CD8-positive, alpha-beta memory T cell (primary cell): ENCODE results near the gene LMO7. TPM values are rescaled to one million over a fixed set of nuclear protein-coding genes. Genes with fewer than 3 reads are reported as not detected.
"Not testable (repeated sequence)": the region's sequence is repeated elsewhere in the genome, so short reads cannot be mapped to it uniquely, and the experiment has no call there.

ENCODE experiments used
- CTCF ChIA-PET: fragments of 350-600 bp; sonication (Branson Sonifier 250); formaldehyde crosslinking; loops from one replicate; lab custom pipeline; 2021; ENCODE audit warnings: antibody characterized with exemption; lab: Charles Lee
- POLR2A ChIA-PET: fragments of 350-600 bp; sonication (Branson Sonifier 250); formaldehyde crosslinking; loops from one replicate; lab custom pipeline; 2021; ENCODE audit warnings: antibody characterized with exemption; lab: Charles Lee
- DNase-seq, 5 donors: peaks; one replicate each; pipeline versions ENCODE4 v3.0.0 to v3.0.0-alpha.2; 2020 to 2022; ENCODE audit warnings: mixed read lengths in 1 of 5
- H3K27ac ChIP-seq: one replicate; pipeline ENCODE4 v1.7.0; 2013; ENCODE audit warnings: low read depth, mild to moderate bottlenecking, low read length, moderate library complexity
- H3K27me3 ChIP-seq: 2 replicates; pipeline ENCODE4 v1.7.0; 2013; ENCODE audit warnings: low read length, mild to moderate bottlenecking; ENCODE audit not compliant: insufficient read depth, poor library complexity, severe bottlenecking
- H3K36me3 ChIP-seq: 2 replicates; pipeline ENCODE4 v1.7.0; 2013; ENCODE audit warnings: mild to moderate bottlenecking, low read length, moderate library complexity; ENCODE audit not compliant: insufficient read depth
- H3K4me1 ChIP-seq: 2 replicates; pipeline ENCODE4 v1.7.0; 2013; ENCODE audit warnings: mild to moderate bottlenecking, low read length, moderate library complexity; ENCODE audit not compliant: insufficient read depth
- H3K4me3 ChIP-seq: 2 replicates; pipeline ENCODE4 v1.7.0; 2013; ENCODE audit warnings: mild to moderate bottlenecking, low read length
- H3K9me3 ChIP-seq: 2 replicates; pipeline ENCODE4 v1.7.0; 2013; ENCODE audit warnings: mild to moderate bottlenecking, low read length
- H3K27ac Mint-ChIP-seq, 8 donors: one replicate each; pipeline ENCODE4 v1.8.0; 2020 to 2021; ENCODE audit warnings: mixed read lengths in 8 of 8, mild to moderate bottlenecking in 6 of 8, inconsistent platforms in 3 of 8, moderate library complexity in 3 of 8
- H3K27me3 Mint-ChIP-seq, 2 donors: one replicate each; pipeline ENCODE4 v1.8.0; 2020 to 2021; ENCODE audit warnings: mixed read lengths in 2 of 2, mild to moderate bottlenecking in 1 of 2, moderate library complexity in 1 of 2
- H3K36me3 Mint-ChIP-seq, 3 donors: one replicate each; pipeline ENCODE4 v1.8.0; 2020 to 2021; ENCODE audit warnings: mixed read lengths in 3 of 3, inconsistent platforms in 1 of 3, mild to moderate bottlenecking in 1 of 3
- H3K4me1 Mint-ChIP-seq, 3 donors: one replicate each; pipeline ENCODE4 v1.8.0; 2020 to 2021; ENCODE audit warnings: mixed read lengths in 3 of 3, inconsistent platforms in 1 of 3, mild to moderate bottlenecking in 1 of 3
- H3K4me3 Mint-ChIP-seq, 7 donors: one replicate each; pipeline ENCODE4 v1.8.0; 2020 to 2021; ENCODE audit warnings: mixed read lengths in 7 of 7, mild to moderate bottlenecking in 6 of 7, moderate library complexity in 4 of 7, inconsistent platforms in 2 of 7
- H3K9me3 Mint-ChIP-seq, 5 donors: one replicate each; pipeline ENCODE4 v1.8.0; 2020 to 2022; ENCODE audit warnings: mixed read lengths in 5 of 5, mild to moderate bottlenecking in 3 of 5, moderate library complexity in 2 of 5, inconsistent platforms in 1 of 5
- polyA plus RNA-seq: library from polyadenylated mRNA; unstranded; fragments of 300-500 nt; fragmentation: Illumina TruSeq; gene quantifications from one replicate; pipeline ENCODE4 v1.2.3, GENCODE V29; 2021
- total RNA-seq, 2 experiments: library from RNA; stranded (reverse); gene quantifications; one replicate each; pipeline ENCODE4 v1.2.3, GENCODE V29; 2021

LMO7 gene
- total and polyA plus RNA-seq, 3 experiments from 2014 or later, result 4.6 to 4.9 (median 4.7) TPM

GRCh38 chr13:75733113-75733512 is 97.0 kb downstream of the LMO7 start:
- H3K36me3 ChIP-seq, H3K27me3 ChIP-seq, H3K27me3 Mint-ChIP-seq, H3K27ac ChIP-seq, H3K4me1 ChIP-seq, CTCF ChIA-PET, DNase-seq, H3K4me3 Mint-ChIP-seq, H3K4me1 Mint-ChIP-seq, H3K4me3 ChIP-seq, H3K9me3 ChIP-seq, H3K27ac Mint-ChIP-seq, POLR2A ChIA-PET: not testable (repeated sequence)
- Mint-ChIP-seq H3K9me3 (peaks cover 0 to 21% (median 7%) of the 10 kb centered on the region in 5 donors), H3K36me3 (peaks cover 6 to 36% (median 9%) of the 10 kb centered on the region in 3 donors)

- ChIA-PET POLR2A (interaction anchor here (0.7 kb wide), 1 partner anchor 13 kb away, joined by 4 read pairs; no protein-coding TSS in a partner anchor), CTCF (interaction anchor here (1.6 kb wide), 1 partner anchor 40 kb away, joined by 4 read pairs; no protein-coding TSS in a partner anchor)
- DNase-seq, result no peak
- Mint-ChIP-seq H3K27ac (peak overlapping the region in 1 of 8 donors; percentile 57), H3K4me3 (no peak overlapping the region), H3K27me3 (no peaks in the 10 kb centered on the region), H3K9me3 (peaks cover 0 to 19% (median 7%) of the 10 kb centered on the region in 5 donors), H3K36me3 (peaks cover 9 to 50% (median 9%) of the 10 kb centered on the region in 3 donors), H3K4me1 (no peaks in the 10 kb centered on the region)
- H3K27me3 ChIP-seq, result no peaks in the 10 kb centered on the region
- no peak overlapping the region for H3K4me3 ChIP-seq
- H3K4me1 ChIP-seq, result no peaks in the 10 kb centered on the region
- no peaks in the 10 kb centered on the region for H3K36me3 ChIP-seq
- no peak overlapping the region for H3K27ac ChIP-seq
- no peaks in the 10 kb centered on the region for H3K9me3 ChIP-seq
Measured at GRCh38 chr13:75736173-75736572, 100.0 kb downstream of the LMO7 start.

GRCh38 chr13:75738841-75739240 is 102.7 kb downstream of the LMO7 start:
- Histone ChIP-seq H3K4me3 (no peak overlapping the region), H3K27me3 (no peaks in the 10 kb centered on the region), H3K27ac (no peak overlapping the region), H3K36me3 (no peaks in the 10 kb centered on the region), H3K4me1 (no peaks in the 10 kb centered on the region), H3K9me3 (no peaks in the 10 kb centered on the region)
- ChIA-PET CTCF (no interaction called here), POLR2A (no interaction called here)
- DNase-seq, result no peak
- Mint-ChIP-seq H3K4me3 (no peak overlapping the region), H3K27ac (no peak overlapping the region), H3K4me1 (no peaks in the 10 kb centered on the region), H3K27me3 (no peaks in the 10 kb centered on the region), H3K36me3 (peaks cover 4 to 52% (median 8%) of the 10 kb centered on the region in 3 donors), H3K9me3 (peaks cover 0 to 9% (median 3%) of the 10 kb centered on the region in 5 donors)

- H3K27ac Mint-ChIP-seq, result peak overlapping the region in 1 of 8 donors; percentile 60
- H3K4me3 Mint-ChIP-seq, result no peak overlapping the region
- peaks cover 0 to 7% (median 2%) of the 10 kb centered on the region in 5 donors for H3K9me3 Mint-ChIP-seq
- no peak overlapping the region for H3K27ac ChIP-seq
- no peak for DNase-seq
- H3K27me3 ChIP-seq, result no peaks in the 10 kb centered on the region
- no peak overlapping the region for H3K4me3 ChIP-seq
- POLR2A ChIA-PET, result no interaction called here
- peaks cover 2 to 50% (median 6%) of the 10 kb centered on the region in 3 donors for H3K36me3 Mint-ChIP-seq
- no peaks in the 10 kb centered on the region for H3K4me1 Mint-ChIP-seq
- no peaks in the 10 kb centered on the region for H3K4me1 ChIP-seq
- H3K36me3 ChIP-seq, result no peaks in the 10 kb centered on the region
- H3K9me3 ChIP-seq, result no peaks in the 10 kb centered on the region
- H3K27me3 Mint-ChIP-seq, result no peaks in the 10 kb centered on the region
- CTCF ChIA-PET, result no interaction called here
Measured at GRCh38 chr13:75739244-75739868, 103.2 kb downstream of the LMO7 start.

- DNase-seq, result no peak
- CTCF ChIA-PET, result no interaction called here
- Histone ChIP-seq H3K4me3 (no peak overlapping the region), H3K9me3 (no peaks in the 10 kb centered on the region), H3K4me1 (no peaks in the 10 kb centered on the region), H3K27ac (no peak overlapping the region), H3K36me3 (no peaks in the 10 kb centered on the region), H3K27me3 (no peaks in the 10 kb centered on the region)
- POLR2A ChIA-PET, result no interaction called here
- Mint-ChIP-seq H3K27ac (no peak overlapping the region), H3K9me3 (peaks cover 0 to 7% (median 2%) of the 10 kb centered on the region in 5 donors), H3K4me3 (no peak overlapping the region), H3K4me1 (no peaks in the 10 kb centered on the region), H3K27me3 (no peaks in the 10 kb centered on the region), H3K36me3 (peaks cover 2 to 50% (median 6%) of the 10 kb centered on the region in 3 donors)
Measured at GRCh38 chr13:75740031-75740430, 103.9 kb downstream of the LMO7 start.

- H3K9me3 Mint-ChIP-seq, H3K36me3 ChIP-seq, POLR2A ChIA-PET, H3K4me1 Mint-ChIP-seq, H3K4me3 Mint-ChIP-seq, H3K4me1 ChIP-seq, DNase-seq, H3K9me3 ChIP-seq, H3K4me3 ChIP-seq, H3K27me3 Mint-ChIP-seq, H3K27ac ChIP-seq, H3K27ac Mint-ChIP-seq, H3K27me3 ChIP-seq, CTCF ChIA-PET: not testable (repeated sequence)
- H3K36me3 Mint-ChIP-seq, result peaks cover 0 to 37% (median 6%) of the 10 kb centered on the region in 3 donors
Measured at GRCh38 chr13:75743072-75743471, 106.9 kb downstream of the LMO7 start.

- ChIA-PET POLR2A (no interaction called here), CTCF (no interaction called here)
- no peaks in the 10 kb centered on the region for H3K4me1 Mint-ChIP-seq
- Histone ChIP-seq H3K9me3 (no peaks in the 10 kb centered on the region), H3K27ac (no peak overlapping the region), H3K27me3 (no peaks in the 10 kb centered on the region), H3K36me3 (no peaks in the 10 kb centered on the region), H3K4me1 (no peaks in the 10 kb centered on the region), H3K4me3 (no peak overlapping the region)
- H3K4me3 Mint-ChIP-seq, result no peak overlapping the region
- H3K27me3 Mint-ChIP-seq, result no peaks in the 10 kb centered on the region
- no peak overlapping the region for H3K27ac Mint-ChIP-seq
- no peak for DNase-seq
- H3K36me3 Mint-ChIP-seq, result peaks cover 0 to 26% (median 6%) of the 10 kb centered on the region in 3 donors
- H3K9me3 Mint-ChIP-seq, result peaks cover 0 to 9% (median 2%) of the 10 kb centered on the region in 5 donors
Measured at GRCh38 chr13:75744127-75744526, 108.0 kb downstream of the LMO7 start.

- no peak for DNase-seq
- H3K36me3 ChIP-seq, result no peaks in the 10 kb centered on the region
- H3K4me3 Mint-ChIP-seq, result no peak overlapping the region
- H3K9me3 Mint-ChIP-seq, result peaks cover 0 to 9% (median 2%) of the 10 kb centered on the region in 5 donors
- H3K9me3 ChIP-seq, result no peaks in the 10 kb centered on the region
- no peak overlapping the region for H3K4me3 ChIP-seq
- H3K36me3 Mint-ChIP-seq, result peaks cover 0 to 19% (median 4%) of the 10 kb centered on the region in 3 donors
- ChIA-PET POLR2A (no interaction called here), CTCF (no interaction called here)
- H3K27me3 Mint-ChIP-seq, result no peaks in the 10 kb centered on the region
- no peak overlapping the region for H3K27ac ChIP-seq
- H3K27me3 ChIP-seq, result no peaks in the 10 kb centered on the region
- peak overlapping the region in 2 of 8 donors; percentile 6 to 26 for H3K27ac Mint-ChIP-seq
- H3K4me1 Mint-ChIP-seq, result no peaks in the 10 kb centered on the region
- no peaks in the 10 kb centered on the region for H3K4me1 ChIP-seq
Measured at GRCh38 chr13:75745387-75745786, 109.3 kb downstream of the LMO7 start.
